ENCODE results near the gene PPP2R2B. TPM values are rescaled to one million over a fixed set of nuclear protein-coding genes. Genes with fewer than 3 reads are reported as not detected.

The PPP2R2B gene
- total RNA-seq, 4 donors from 2014 or later: 0.31 to 1.9 (median 0.96) TPM

- no peak for ATAC-seq (ENCODE audit: low FRiP score)
- no peak for TF ChIP-seq CTCF (IDR thresholded peaks at IDR 0.05)
- no peak for DNase-seq (ENCODE audit: low spot score)
Measured at GRCh38 chr5:146888351-146888978, 9.9 kb upstream of the PPP2R2B start.

GRCh38 chr5:146884066-146884626, 5.6 kb upstream of the PPP2R2B start:
- no peak for TF ChIP-seq CTCF (IDR thresholded peaks at IDR 0.05)
- no peak for DNase-seq (ENCODE audit: low spot score)
- no peak for ATAC-seq (ENCODE audit: low FRiP score)

- DNase-seq (ENCODE audit: low spot score): no peak
- no peak for TF ChIP-seq CTCF (IDR thresholded peaks at IDR 0.05)
- no peak for ATAC-seq (ENCODE audit: low FRiP score)
Measured at GRCh38 chr5:146883511-146883910, 5.0 kb upstream of the PPP2R2B start.

- no peak for TF ChIP-seq CTCF (IDR thresholded peaks at IDR 0.05)
- ATAC-seq (ENCODE audit: low FRiP score) (no peak), DNase-seq (ENCODE audit: low spot score) (no peak)
Measured at GRCh38 chr5:146880966-146881365, 2.4 kb upstream of the PPP2R2B start.

- DNase-seq (ENCODE audit: low spot score) (no peak), ATAC-seq (ENCODE audit: low FRiP score) (peak; percentile 55)
- TF ChIP-seq CTCF (IDR thresholded peaks at IDR 0.05): no peak
Measured at GRCh38 chr5:146877783-146878475, 628 bp downstream of the PPP2R2B start.

GRCh38 chr5:146877178-146877681, 1.3 kb downstream of the PPP2R2B start:
- ATAC-seq (ENCODE audit: low FRiP score) (no peak), DNase-seq (ENCODE audit: low spot score) (no peak)
- no peak for TF ChIP-seq CTCF (IDR thresholded peaks at IDR 0.05)
